Keratinocyte (primary cell): ENCODE measurements around the gene DNAH8. TPM values are rescaled to one million over a fixed set of nuclear protein-coding genes. Genes with fewer than 3 reads are reported as not detected.

Experiments used
- DNase-seq: peaks from one replicate; pipeline ENCODE4 v3.0.0-alpha.2; 2011; ENCODE audit warnings: low read depth, missing footprints, low spot score
- FAIRE-seq: peaks from 2 replicates; lab custom pipeline; 2011; peaks lifted over from hg19 to GRCh38; lab: Jason Lieb, UNC
- H2AFZ ChIP-seq: 2 replicates; pipeline ENCODE4 v1.6.0; 2012; ENCODE audit warnings: low read length, control low read depth, inconsistent platforms; ENCODE audit not compliant: control insufficient read depth
- H3K27ac ChIP-seq: 2 replicates; pipeline ENCODE4 v1.5.1; 2011; ENCODE audit warnings: low read length; ENCODE audit not compliant: control insufficient read depth, insufficient read depth
- H3K27me3 ChIP-seq: 3 replicates; pipeline ENCODE4 v1.6.0; 2011; ENCODE audit warnings: low read length; ENCODE audit not compliant: control insufficient read depth, insufficient read depth; ENCODE audit errors: extremely low read depth
- H3K36me3 ChIP-seq, 2 experiments: 2 replicates in 1 of 2; 3 replicates in 1 of 2; pipeline ENCODE4 v1.5.1; 2011; ENCODE audit warnings: low read length in 2 of 2, mild to moderate bottlenecking in 1 of 2; ENCODE audit not compliant: control insufficient read depth in 2 of 2, insufficient read depth in 2 of 2; ENCODE audit errors: extremely low read depth in 1 of 2
- H3K4me1 ChIP-seq: 3 replicates; pipeline ENCODE4 v1.5.1; 2011; ENCODE audit warnings: low read length; ENCODE audit not compliant: control insufficient read depth, insufficient read depth; ENCODE audit errors: extremely low read depth
- H3K4me2 ChIP-seq: 3 replicates; pipeline ENCODE4 v1.6.0; 2011; ENCODE audit warnings: low read depth, low read length; ENCODE audit not compliant: control insufficient read depth, insufficient read depth; ENCODE audit errors: extremely low read depth
- H3K4me3 ChIP-seq, 3 experiments: fragments of 200-600 bp in 1 of 3; sonication (generic) in 1 of 3; 2 replicates in 2 of 3; 3 replicates in 1 of 3; pipeline ENCODE4 v1.5.1; 2011 to 2016; ENCODE audit warnings: low read length in 3 of 3, mild to moderate bottlenecking in 3 of 3, control low read depth in 2 of 3, inconsistent platforms in 1 of 3, low read depth in 1 of 3, mixed read lengths in 1 of 3, mixed run types in 1 of 3, moderate library complexity in 1 of 3; ENCODE audit not compliant: control insufficient read depth in 2 of 3, insufficient read depth in 2 of 3; ENCODE audit errors: extremely low read depth in 1 of 3
- H3K79me2 ChIP-seq: 2 replicates; pipeline ENCODE4 v1.6.0; 2012; ENCODE audit warnings: low read length; ENCODE audit not compliant: control insufficient read depth, insufficient read depth
- H3K9ac ChIP-seq: 3 replicates; pipeline ENCODE4 v1.6.0; 2011; ENCODE audit warnings: low read length; ENCODE audit not compliant: control insufficient read depth, insufficient read depth; ENCODE audit errors: extremely low read depth
- H3K9me1 ChIP-seq: 3 replicates; pipeline ENCODE4 v1.6.0; 2011; ENCODE audit warnings: low read length; ENCODE audit not compliant: control insufficient read depth, insufficient read depth; ENCODE audit errors: extremely low read depth
- H3K9me3 ChIP-seq: 2 replicates; pipeline ENCODE4 v1.5.1; 2012; ENCODE audit warnings: low read depth, low read length; ENCODE audit not compliant: control insufficient read depth
- H4K20me1 ChIP-seq: 3 replicates; pipeline ENCODE4 v1.6.0; 2011; ENCODE audit warnings: low read length; ENCODE audit not compliant: control insufficient read depth, insufficient read depth; ENCODE audit errors: extremely low read depth
- CTCF ChIP-seq, 3 experiments: IDR thresholded peaks in 1 of 3; conservative IDR thresholded peaks in 1 of 3; optimal IDR thresholded peaks in 1 of 3; 2 replicates in 2 of 3; 3 replicates in 1 of 3; pipeline versions ENCODE3 to v1.5.1; 2011; ENCODE audit warnings: low read length in 3 of 3, mild to moderate bottlenecking in 3 of 3, moderate library complexity in 2 of 3, control low read depth in 1 of 3, inconsistent platforms in 1 of 3; ENCODE audit not compliant: insufficient read depth in 2 of 3; ENCODE audit errors: extremely low read depth in 1 of 3
- EZH2 ChIP-seq: IDR thresholded peaks from one replicate; pipeline ENCODE4 v1.6.1; 2012; ENCODE audit warnings: inconsistent platforms, mild to moderate bottlenecking, low read length, moderate library complexity
- dilution Hi-C: fragments of 300-500 bp; cut with MboI; formaldehyde crosslinking; loops from one replicate; pipeline ENCODE4 v1.7.0; 2020; ENCODE audit warnings: low sequenced_read_pairs; ENCODE audit not compliant: extremely low pct_ligation_motif_present
- polyA plus RNA-seq, 5 experiments: library from polyadenylated mRNA; depleted of rRNA in 3 of 5; stranded (reverse) in 3 of 5; stranded (forward) in 1 of 5; unstranded in 1 of 5; fragments of >200 nt; gene quantifications; 1 replicate in 1 of 5; 2 replicates in 3 of 5; 3 replicates in 1 of 5; pipeline versions ENCODE4 v1.2.1 to v1.2.3, GENCODE V29; 2011 to 2012; ENCODE audit warnings: missing spikeins in 2 of 5, low read depth in 1 of 5, low replicate concordance in 1 of 5

DNAH8 gene
- polyA plus RNA-seq, 1 donor (not counting 4 experiments of a cell fraction or from before 2014, with no cell fraction given) = 0.01 TPM

GRCh38 chr6:38827024-38827423, 111.9 kb downstream of the DNAH8 start:
- dilution Hi-C loops = no loop called here

GRCh38 chr6:38831865-38832264, 116.8 kb downstream of the DNAH8 start:
- H3K27me3 ChIP-seq = no peaks in the 10 kb centered on the region
- H3K9me1 ChIP-seq = no peaks in the 10 kb centered on the region
- no peaks in the 10 kb centered on the region for H3K36me3 ChIP-seq
- H3K4me2 ChIP-seq = no peak overlapping the region
- TF ChIP-seq CTCF (optimal IDR thresholded peaks at IDR 0.05 in 1 of 3, IDR thresholded peaks at IDR 0.05 in 1 of 3, conservative IDR thresholded peaks at IDR 0.05 in 1 of 3; ENCODE audit: extremely low read depth in 1 of 3, insufficient read depth in 2 of 3, low read length in 3 of 3) (no peak), EZH2 (no peak)
- FAIRE-seq = no peak
- no peak overlapping the region for H3K4me3 ChIP-seq
- H3K9me3 ChIP-seq = no peaks in the 10 kb centered on the region
- H3K4me1 ChIP-seq = no peaks in the 10 kb centered on the region
- dilution Hi-C loops = no loop called here
- no peak overlapping the region for H2AFZ ChIP-seq
- no peak for DNase-seq
- H4K20me1 ChIP-seq = no peaks in the 10 kb centered on the region
- H3K79me2 ChIP-seq = no peaks in the 10 kb centered on the region
- H3K27ac ChIP-seq = no peak overlapping the region
- no peak overlapping the region for H3K9ac ChIP-seq

More at GRCh38 chr6:38827024-38827423, 111.9 kb downstream of the DNAH8 start:
- Histone ChIP-seq H2AFZ (no peak overlapping the region), H3K4me1 (no peaks in the 10 kb centered on the region), H3K9ac (no peak overlapping the region), H3K9me3 (no peaks in the 10 kb centered on the region), H4K20me1 (no peaks in the 10 kb centered on the region), H3K36me3 (no peaks in the 10 kb centered on the region), H3K79me2 (no peaks in the 10 kb centered on the region), H3K27ac (no peak overlapping the region), H3K4me3 (no peak overlapping the region), H3K27me3 (no peaks in the 10 kb centered on the region), H3K9me1 (no peaks in the 10 kb centered on the region), H3K4me2 (no peak overlapping the region)
- DNase-seq = no peak
- no peak for TF ChIP-seq CTCF (optimal IDR thresholded peaks at IDR 0.05 in 1 of 3, IDR thresholded peaks at IDR 0.05 in 1 of 3, conservative IDR thresholded peaks at IDR 0.05 in 1 of 3; ENCODE audit: extremely low read depth in 1 of 3, insufficient read depth in 2 of 3, low read length in 3 of 3)
- TF ChIP-seq EZH2 = no peak
- FAIRE-seq = no peak
